Stimulated activated CD4-positive, alpha-beta T cell treated with anti-CD3 and anti-CD28 coated beads, Interleukin-1b, Interleukin-23, amount 100 ng/mL, for 24 hours (primary cell): ENCODE data around the gene MICOS13.
"Not testable (repeated sequence)": the region's sequence is repeated elsewhere in the genome, so short reads cannot be mapped to it uniquely, and the experiment has no call there.

ENCODE experiments used
- DNase-seq, 4 experiments: peaks; one replicate each; pipeline ENCODE4 v3.0.0-alpha.2; 2020; ENCODE audit warnings: low read depth in 4 of 4, low spot score in 1 of 4

The MICOS13 gene

GRCh38 chr19:5700455-5701092 is 20.3 kb upstream of the MICOS13 start:
- no peak for DNase-seq

DNA sequence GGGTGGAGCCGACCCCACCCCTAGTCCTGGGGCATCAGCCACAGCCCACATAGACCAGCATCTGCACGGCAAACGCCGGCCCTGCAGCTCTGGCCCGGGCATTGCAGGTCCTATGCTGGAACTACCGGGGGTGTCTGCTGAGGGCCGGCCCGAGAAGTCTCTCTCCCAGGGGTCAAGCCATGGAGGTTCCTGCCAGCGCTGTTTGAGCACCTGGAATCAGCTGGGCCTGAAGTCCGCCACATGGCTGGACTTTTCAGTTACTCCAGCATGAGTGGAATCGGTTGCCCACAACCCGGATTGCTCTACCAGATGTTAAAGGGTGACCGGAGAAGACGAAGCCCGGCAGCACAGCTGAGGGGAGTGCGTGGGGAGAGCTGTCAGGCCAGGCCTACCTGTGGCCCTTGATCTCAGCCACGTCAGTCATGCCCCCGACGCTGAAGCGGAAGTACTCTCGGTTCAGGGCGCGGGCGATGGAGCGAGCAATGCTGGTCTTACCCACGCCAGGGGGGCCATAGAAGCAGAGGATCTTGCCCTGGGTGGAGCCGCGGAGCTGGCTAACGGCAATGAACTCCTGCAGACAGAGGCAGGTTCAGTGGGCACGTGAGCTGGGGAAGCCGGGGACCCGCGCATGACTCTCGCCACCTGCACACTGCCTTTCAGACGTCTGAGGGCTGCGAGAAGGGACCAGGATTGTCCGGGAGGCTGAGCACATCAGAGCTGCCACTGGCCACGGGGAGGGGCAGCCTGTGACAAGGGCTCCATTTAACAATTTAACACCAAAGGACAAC is 18.5 kb upstream of the MICOS13 start:
- DNase-seq: no peak

DNA sequence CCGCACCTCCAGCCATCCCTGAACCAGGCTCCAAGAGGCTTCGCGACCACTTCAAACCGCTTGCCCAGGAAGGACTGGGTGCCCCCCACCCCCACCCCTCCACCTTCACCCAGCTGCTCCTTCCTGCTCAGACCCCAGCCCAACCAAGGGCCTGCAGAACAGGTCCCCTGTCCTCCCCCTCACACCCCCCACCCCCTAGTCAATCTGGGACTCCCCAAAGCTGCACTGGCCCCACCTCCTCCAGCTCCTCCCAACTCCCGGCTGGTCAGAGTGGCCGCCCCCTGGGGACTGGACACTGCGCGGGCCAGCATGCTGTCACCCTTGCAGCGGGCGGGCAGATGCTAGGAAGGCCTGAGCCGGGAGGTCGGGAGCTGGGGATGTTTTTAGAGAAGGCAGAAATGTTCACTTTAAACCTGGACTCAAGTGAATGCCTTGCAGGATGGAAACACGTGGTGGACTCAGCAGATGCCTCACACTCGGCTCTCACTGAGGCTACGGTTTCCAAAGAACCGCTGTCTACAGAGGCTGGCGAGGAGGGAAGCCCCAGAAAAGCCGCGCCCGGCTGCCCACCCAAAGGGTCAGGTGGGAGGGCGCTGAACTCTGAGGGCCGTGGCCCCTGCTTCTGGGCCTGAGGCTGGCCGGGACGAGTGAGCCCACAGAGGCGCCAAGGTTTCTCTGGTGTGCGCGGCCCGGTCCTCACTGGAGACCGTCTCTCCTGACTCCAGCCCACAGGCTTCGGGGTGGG is 17.7 kb upstream of the MICOS13 start:
- no peak for DNase-seq

DNA sequence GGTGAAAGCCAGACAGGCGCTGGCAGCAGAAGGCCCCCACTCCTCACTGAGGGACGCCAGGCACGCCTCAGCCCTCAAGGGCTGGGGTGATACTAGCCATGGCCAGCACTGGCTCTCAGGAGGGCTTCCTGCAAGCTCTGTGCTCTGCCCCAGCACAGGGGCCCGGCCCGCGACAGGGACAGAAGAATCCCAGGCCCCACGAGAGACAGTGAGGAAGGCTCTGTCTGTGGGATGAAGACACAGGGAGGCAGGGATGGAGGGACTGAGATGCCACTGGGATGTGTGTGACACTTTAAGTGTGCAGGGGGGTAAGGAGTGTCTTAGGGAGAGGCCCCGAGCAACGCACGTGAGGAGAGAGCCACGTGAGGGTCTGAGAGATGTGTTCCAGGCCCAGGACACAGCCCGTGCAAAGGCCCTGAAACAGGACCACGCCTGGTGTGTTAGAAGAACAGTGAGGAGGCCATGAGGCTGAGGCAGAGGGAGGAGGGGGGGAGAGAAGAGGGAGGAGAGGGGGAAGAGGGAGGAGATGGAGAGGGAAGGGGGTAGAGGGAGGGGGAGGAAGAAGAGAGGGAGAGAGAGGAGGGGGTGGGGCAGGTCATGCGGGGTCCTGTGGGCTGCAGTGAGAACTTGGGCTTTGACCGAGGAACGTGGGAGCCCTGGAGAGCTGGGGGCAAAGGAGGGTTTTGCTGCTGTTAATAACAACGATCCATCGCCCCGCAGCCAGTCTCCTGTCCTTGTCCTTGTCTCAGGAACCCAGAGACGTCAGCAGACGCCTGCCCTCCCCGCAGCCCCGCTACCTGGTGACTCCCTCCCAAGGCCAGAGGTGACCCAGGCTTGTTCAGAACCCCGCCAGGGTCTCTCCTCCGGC is 16.9 kb upstream of the MICOS13 start:
- DNase-seq: no peak

DNA sequence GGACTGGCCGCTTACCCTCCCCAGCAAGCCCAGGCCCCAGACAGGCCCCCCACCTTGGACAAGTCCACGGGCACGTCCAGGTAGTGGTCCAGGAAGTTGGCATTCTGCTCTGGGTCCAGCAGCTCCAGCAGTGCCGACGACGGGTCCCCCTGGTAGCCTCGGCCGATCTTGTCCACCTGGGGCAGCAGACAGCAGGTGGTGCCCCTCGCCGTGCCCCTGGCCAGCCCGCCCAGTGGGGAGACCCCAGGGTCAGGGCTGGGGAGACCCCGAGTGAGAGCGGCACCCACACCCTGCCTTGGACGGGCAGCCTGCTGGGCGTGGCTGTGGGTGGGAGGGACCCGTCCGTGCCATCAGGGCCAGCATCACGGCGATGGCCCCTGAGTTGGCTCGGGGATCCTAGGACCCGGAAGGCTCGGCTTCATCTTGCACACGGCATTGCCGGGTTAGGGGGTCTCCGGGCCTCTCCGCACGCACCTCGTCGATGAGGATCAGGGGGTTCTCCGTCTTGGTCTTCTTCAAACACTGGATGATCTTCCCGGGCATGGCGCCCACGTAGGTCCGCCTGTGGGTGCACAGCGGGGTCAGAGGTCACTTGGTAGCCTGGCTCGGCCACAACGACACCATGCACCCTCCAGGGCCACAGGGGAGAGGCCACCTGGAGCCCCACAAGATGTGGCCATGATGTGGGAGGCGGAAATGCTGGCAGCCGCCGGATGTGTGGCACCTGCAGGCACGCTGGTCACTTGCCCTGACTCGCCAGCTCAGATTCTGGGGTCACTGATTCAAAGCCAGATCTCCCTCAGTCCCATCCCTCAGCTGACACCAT is 16.1 kb upstream of the MICOS13 start:
- no peak for DNase-seq

- no peak for DNase-seq
Observed at GRCh38 chr19:5695649-5696195, 15.4 kb upstream of the MICOS13 start.

DNA sequence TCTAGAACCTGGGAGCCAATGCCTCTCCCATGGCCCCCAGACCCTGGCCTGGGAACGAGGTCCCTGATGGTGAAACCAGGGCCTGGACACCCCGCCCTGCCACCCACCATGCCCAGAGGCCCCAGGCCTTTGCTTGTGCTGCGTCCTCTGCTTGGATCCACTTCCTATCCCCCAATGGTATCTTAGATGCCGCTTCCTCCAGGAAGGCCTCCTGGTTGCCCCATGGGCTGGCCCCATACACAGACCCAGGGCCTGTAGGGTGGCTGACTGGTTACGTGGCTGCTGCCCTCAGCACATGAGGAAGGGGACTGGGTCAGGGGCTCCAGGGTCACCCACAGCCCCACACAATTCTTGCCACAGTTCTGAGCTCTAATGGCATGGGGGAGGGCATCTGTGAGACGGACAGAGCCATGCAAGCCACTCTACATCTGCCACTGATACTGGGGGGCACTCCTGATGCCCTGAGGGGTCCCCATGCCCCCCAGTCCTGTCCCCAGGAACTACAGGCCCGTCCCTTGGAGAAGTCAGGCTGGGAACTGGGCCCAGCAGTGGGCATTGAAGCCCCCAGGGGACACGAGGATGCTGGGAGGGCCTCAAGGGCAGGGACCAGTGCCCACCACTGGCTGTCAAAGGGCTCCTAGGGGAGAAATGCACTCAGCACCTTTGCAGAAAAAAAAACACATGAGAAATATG is 14.8 kb upstream of the MICOS13 start:
- DNase-seq: no peak

DNA sequence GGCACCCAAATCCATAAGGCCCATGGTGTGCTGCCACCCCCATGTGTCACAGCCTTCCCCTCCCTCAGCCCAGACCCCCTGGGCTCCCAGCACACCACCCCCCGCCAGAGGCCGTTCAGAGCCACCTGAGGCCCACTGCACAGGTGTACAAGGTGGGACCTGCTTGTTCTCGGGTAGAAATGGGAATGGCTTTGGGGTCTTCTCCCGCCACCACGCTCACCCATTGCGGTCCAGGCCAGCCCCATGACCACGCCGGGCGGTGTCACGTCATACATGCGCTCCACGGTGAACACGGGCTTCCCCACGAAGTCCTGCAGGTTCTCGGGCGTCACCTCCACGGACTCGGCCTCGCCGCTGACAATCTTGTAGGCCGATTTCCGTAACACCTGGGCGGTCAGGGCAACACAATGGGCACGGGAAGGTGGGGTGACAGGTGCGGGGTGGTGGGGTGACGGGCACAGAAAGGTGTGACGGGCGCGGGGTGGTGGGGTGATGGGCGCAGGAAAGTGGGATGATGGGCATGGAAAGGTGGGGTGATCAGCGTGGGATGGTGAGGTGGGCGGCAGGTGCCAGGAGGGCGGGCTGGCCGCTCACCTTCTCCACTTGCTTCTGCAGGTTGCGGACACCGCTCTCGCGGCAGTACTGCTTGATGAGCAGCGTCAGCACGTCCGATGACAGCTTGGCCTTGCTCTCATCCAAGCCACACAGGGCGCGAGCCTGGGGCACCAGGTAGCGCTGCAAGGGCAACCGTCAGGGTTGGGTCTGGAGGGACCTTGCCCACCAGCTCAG is 14.0 kb upstream of the MICOS13 start:
- no peak for DNase-seq

- no peak for DNase-seq
Observed at GRCh38 chr19:5693195-5694166, 13.2 kb upstream of the MICOS13 start.

GRCh38 chr19:5692723-5693194 is 12.4 kb upstream of the MICOS13 start:
- no peak for DNase-seq

DNA sequence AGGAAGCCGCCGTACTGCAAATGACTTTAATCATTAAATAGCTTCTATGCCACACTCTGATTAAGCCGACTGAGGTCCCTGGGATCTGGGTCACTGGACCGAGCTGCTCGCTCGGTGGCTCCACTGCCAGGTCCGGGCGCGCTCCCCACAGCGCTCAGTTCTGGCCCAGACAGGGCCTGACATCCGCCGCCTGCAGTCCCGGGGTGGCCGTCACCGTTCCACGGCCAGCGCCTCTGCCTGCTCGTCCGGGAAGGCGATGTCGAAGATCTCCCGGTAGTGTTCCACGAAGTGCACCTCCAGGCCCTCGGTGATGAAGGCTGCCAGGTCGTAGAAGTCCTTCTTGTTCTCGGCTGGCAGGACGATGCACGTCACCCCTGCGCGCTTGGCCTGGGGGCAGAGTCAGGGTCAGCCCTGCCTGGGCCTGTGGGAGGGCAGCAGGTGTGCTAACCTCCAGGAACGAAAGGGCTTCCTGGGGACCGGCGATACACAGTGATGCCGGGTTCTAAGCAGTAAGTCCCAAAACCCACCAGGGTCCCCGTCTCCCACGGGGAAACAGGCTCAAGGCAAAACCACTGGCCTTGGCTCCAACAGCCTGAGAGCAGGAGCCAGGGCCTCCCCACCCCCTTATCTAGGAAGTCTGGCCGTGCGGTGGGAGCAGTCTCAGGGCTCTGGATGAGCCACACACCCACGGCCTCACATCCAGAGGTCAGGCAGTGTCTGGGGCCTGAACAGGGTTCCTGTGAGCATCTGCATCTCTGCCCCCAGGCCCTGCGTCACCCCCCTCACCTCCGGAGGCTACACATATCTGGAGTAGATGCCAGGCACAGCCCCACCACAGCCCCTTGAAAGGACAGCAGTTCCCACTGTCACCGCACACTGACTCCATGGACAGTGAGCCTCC is 11.8 kb upstream of the MICOS13 start:
- no peak for DNase-seq

- peak in 3 of 4 experiments; percentile 47 to 72 (median 50) for DNase-seq
Observed at GRCh38 chr19:5690955-5691821, 10.9 kb upstream of the MICOS13 start.

DNA sequence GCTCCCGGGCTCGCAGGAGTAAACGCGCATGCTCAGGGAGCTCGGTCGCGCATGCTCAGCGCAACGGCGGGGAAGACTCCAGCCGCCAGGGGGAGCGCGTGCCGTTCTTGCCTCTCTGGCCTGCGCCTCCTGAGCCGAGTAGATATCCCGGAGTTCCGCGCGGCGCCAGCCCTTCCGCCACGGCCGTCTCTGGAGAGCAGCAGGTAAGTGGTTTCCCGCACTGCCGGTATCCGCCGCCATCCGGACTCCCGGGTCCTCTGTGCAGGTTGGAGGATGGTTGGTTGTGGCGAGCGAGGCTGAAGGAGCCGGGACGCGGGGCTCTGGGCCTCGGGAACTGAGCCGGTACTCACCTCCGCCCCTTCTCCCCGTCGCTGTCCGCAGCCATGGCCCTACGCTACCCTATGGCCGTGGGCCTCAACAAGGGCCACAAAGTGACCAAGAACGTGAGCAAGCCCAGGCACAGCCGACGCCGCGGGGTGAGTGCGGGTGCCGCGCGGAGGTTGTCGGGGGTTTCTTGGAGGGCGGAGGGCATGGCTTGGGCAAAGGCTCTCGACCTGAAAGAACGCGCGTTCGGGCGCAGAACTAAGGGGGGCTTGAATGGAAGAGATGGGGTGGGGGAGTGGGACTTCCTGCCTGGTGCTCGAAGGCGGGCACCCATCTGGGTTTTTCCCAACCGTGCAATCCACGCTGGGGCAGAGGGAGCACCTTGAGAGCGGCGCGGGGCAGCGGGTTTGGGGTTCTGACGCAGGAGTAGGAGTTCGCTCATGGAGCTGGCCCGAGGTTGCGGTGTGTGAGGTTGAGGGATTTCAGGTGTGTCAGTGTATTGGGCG is 10.0 kb upstream of the MICOS13 start, which contains the start of gene RPL36:
TSS of gene RPL36 (plus strand) at position 171 of the 830 bp plus-strand sequence. CDS start at position 384, 213 bp downstream.
- peak; percentile 98 to 100 (median 99) for DNase-seq

GRCh38 chr19:5688262-5688881 is 8.1 kb upstream of the MICOS13 start:
- not testable (repeated sequence) for DNase-seq
